Body of pancreas (tissue), 4 donors: ENCODE data around the gene NKD2. TPM values are rescaled to one million over a fixed set of nuclear protein-coding genes. Genes with fewer than 3 reads are reported as not detected.

Experiments
- ATAC-seq: fragments of 150-250 bp; one replicate; pipeline ENCODE4 v1.9.1; 2016
- DNase-seq, 4 donors: peaks; one replicate each; pipeline ENCODE4 v3.0.0-alpha.2; 2019
- H3K27ac ChIP-seq, 4 donors: fragments of 200-600 bp; sonication (generic); 1 replicate in 3 of 4; 2 replicates in 1 of 4; pipeline versions ENCODE4 v1.5.1 to v1.6.1; 2016 to 2019; ENCODE audit warnings: mild to moderate bottlenecking in 1 of 4, mixed read lengths in 1 of 4, moderate library complexity in 1 of 4
- H3K27me3 ChIP-seq, 2 donors: fragments of 200-600 bp; sonication (generic); one replicate each; pipeline ENCODE4 v1.6.0; 2016; ENCODE audit warnings: mild to moderate bottlenecking in 1 of 2
- H3K36me3 ChIP-seq, 2 donors: fragments of 200-600 bp; sonication (generic); replicated peaks in 1 of 2; 2 replicates each; pipeline ENCODE4 v1.5.1; 2016; ENCODE audit warnings: low read depth in 2 of 2; ENCODE audit not compliant: insufficient read depth in 1 of 2
- H3K4me1 ChIP-seq: fragments of 200-600 bp; sonication (generic); one replicate; pipeline ENCODE4 v1.6.0; 2016
- H3K4me3 ChIP-seq, 2 donors: fragments of 200-600 bp; sonication (generic); 1 replicate in 1 of 2; 2 replicates in 1 of 2; pipeline ENCODE4 v1.5.1; 2016 to 2019
- H3K9me3 ChIP-seq, 3 donors: fragments of 200-600 bp; sonication (generic); 1 replicate in 2 of 3; 2 replicates in 1 of 3; pipeline ENCODE4 v1.5.1; 2016
- CTCF ChIP-seq, 7 experiments: fragments of 450-650 bp in 4 of 7; fragments of 200-600 bp in 3 of 7; sonication (generic) in 3 of 7; IDR thresholded peaks; one replicate each; pipeline ENCODE4 v1.5.1; 2016 to 2019; ENCODE audit warnings: antibody characterized with exemption in 7 of 7
- POLR2A ChIP-seq, 3 donors: fragments of 450-650 bp; IDR thresholded peaks; one replicate each; pipeline ENCODE4 v1.6.1; 2016; ENCODE audit warnings: antibody characterized with exemption in 3 of 3, mild to moderate bottlenecking in 2 of 3
- WGBS, 2 donors: methylation state at CpG; one replicate each; pipeline ENCODE4 v1.1.5; 2017; 5-methylcytosine and 5-hydroxymethylcytosine counted together
- intact Hi-C: fragments of 100-400 bp; cut with DNase I; formaldehyde crosslinking; loops from one replicate; pipeline ENCODE4 v1.15.1; 2023
- total RNA-seq, 2 donors: library from RNA; depleted of rRNA; stranded (reverse); fragments of >200 nt; gene quantifications; one replicate each; pipeline ENCODE4 v1.1.0, GENCODE V29; 2016

The NKD2 gene
- total RNA-seq, 2 donors from 2014 or later, result 4.2 to 12.2 TPM

- peaks cover 0 to 8% of the 10 kb centered on the region in 2 donors for H3K27me3 ChIP-seq
- H3K4me1 ChIP-seq, result peaks cover 24% of the 10 kb centered on the region
- H3K4me3 ChIP-seq, result no peak overlapping the region
- intact Hi-C loops, result no loop called here
- TF ChIP-seq CTCF (IDR thresholded peaks at IDR 0.05), result no peak
- TF ChIP-seq POLR2A (IDR thresholded peaks at IDR 0.05), result no peak
- H3K9me3 ChIP-seq, result no peaks in the 10 kb centered on the region
- DNase-seq (no peak), ATAC-seq (no peak)
- H3K36me3 ChIP-seq, result no peaks in the 10 kb centered on the region
- WGBS, 2 donors, result 88 to 89% methylated on average over 9 to 19 of the region's 19 CpGs
- no peak overlapping the region for H3K27ac ChIP-seq
These were observed 4.8 kb downstream of the NKD2 start for GRCh38 chr5:1013238-1013947.

- Histone ChIP-seq H3K4me1 (peaks cover 23% of the 10 kb centered on the region), H3K27ac (no peak overlapping the region), H3K27me3 (peaks cover 0 to 8% of the 10 kb centered on the region in 2 donors), H3K4me3 (no peak overlapping the region), H3K36me3 (no peaks in the 10 kb centered on the region), H3K9me3 (no peaks in the 10 kb centered on the region)
- 74 to 89% methylated on average over 2 to 3 of the region's 3 CpGs for WGBS, 2 donors
- ATAC-seq (no peak), DNase-seq (no peak)
- TF ChIP-seq POLR2A (IDR thresholded peaks at IDR 0.05) (no peak), CTCF (IDR thresholded peaks at IDR 0.05) (no peak)
- intact Hi-C loops, result no loop called here
These were observed 5.3 kb downstream of the NKD2 start for GRCh38 chr5:1013948-1014301.

GRCh38 chr5:1014346-1014745, 5.7 kb downstream of the NKD2 start:
- TF ChIP-seq CTCF (IDR thresholded peaks at IDR 0.05) (no peak), POLR2A (IDR thresholded peaks at IDR 0.05) (no peak)
- DNase-seq (no peak), ATAC-seq (no peak)
- Histone ChIP-seq H3K4me1 (peaks cover 19% of the 10 kb centered on the region), H3K36me3 (no peaks in the 10 kb centered on the region), H3K9me3 (no peaks in the 10 kb centered on the region), H3K27ac (no peak overlapping the region), H3K27me3 (peaks cover 0 to 6% of the 10 kb centered on the region in 2 donors), H3K4me3 (no peak overlapping the region)
- intact Hi-C loops, result no loop called here
- WGBS, 2 donors, result 59 to 77% methylated on average over 4 to 10 of the region's 14 CpGs

- no peak overlapping the region for H3K27ac ChIP-seq
- intact Hi-C loops, result no loop called here
- WGBS, 2 donors, result 48 to 63% methylated on average over 16 to 17 of the region's 17 CpGs
These were observed 6.2 kb downstream of the NKD2 start for GRCh38 chr5:1014781-1015221.

More at GRCh38 chr5:1014781-1015221, 6.2 kb downstream of the NKD2 start:
- H3K36me3 ChIP-seq, result no peaks in the 10 kb centered on the region
- H3K27me3 ChIP-seq, result peaks cover 0 to 1% of the 10 kb centered on the region in 2 donors
- DNase-seq, result no peak
- ATAC-seq, result no peak
- H3K9me3 ChIP-seq, result no peaks in the 10 kb centered on the region
- H3K4me1 ChIP-seq, result peaks cover 15% of the 10 kb centered on the region
- TF ChIP-seq CTCF (IDR thresholded peaks at IDR 0.05) (no peak), POLR2A (IDR thresholded peaks at IDR 0.05) (no peak)
- no peak overlapping the region for H3K4me3 ChIP-seq
